Kidney capillary endothelial cell (primary cell): Measurements from ENCODE around the gene OPRL1.
"Not testable (repeated sequence)": the region's sequence is repeated elsewhere in the genome, so short reads cannot be mapped to it uniquely, and the experiment has no call there.

Experiments used
- DNase-seq: peaks from one replicate; pipeline ENCODE4 v3.0.0-alpha.2; 2018; ENCODE audit warnings: low spot score

OPRL1 gene

GRCh38 chr20:64087226-64087825, 7.4 kb downstream of the OPRL1 start:
- not testable (repeated sequence) for DNase-seq

- not testable (repeated sequence) for DNase-seq
Observed at GRCh38 chr20:64088586-64088985, 8.7 kb downstream of the OPRL1 start.

DNA sequence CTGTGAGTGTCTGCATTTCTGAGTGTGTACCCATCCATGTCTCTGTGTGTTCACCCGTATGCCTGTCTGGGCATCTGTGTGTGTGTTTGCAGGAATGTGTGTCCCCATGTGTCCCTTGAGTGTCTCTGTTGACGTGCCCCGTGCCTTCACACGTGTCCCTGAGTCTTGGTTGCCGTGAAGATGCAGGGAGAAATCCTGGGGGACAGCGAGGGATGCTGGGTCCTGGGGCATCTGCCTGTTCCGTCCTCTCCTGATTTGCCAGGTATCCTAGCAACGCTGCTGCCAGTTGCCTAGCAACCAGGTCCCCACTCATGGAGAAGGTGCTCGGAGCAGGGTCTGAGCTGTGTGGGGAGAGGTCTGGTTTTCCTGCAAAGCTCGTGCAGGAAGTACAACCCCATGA, 10.3 kb downstream of the OPRL1 start:
- DNase-seq, result no peak

DNA sequence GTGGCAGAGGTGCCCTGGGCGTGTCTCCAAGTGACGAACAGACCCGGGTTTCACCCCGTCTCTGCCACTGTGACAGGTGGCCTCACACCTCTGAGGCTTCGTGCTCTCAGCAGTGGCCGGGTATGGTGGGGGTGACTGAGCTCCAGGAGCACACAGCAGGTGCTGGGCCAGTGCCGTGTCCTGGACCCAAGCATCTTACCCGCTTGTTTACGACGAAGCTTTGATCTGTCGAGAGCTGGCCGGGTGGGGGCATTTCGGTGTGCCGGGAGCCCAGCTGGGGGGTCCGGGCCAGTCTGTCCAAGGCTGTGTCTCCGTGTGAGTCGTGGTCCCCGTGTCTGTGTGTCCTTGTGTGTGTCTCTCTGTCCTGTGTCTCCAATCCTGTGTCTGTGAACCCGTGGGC, 11.5 kb downstream of the OPRL1 start:
- DNase-seq, result no peak

DNA sequence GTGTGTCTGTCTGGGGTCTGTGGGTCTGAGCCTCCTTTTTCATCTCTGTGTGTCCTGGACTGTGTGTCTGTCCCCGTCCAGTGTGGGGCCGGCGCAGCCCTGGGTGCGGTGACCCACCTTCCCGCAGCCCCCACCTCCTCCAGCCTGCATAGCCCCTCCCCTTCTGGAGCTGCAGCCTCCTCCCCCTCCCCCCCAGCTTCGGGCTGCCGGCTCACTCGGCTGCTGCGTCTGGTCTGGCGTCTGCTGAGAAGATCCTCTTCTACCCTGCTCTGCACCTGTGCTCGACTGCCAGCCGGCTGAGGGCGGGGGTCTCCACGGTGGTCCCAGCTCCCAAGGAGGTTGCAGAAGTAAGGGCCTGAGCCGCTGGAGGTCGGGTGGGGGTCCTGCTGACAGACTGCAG, 11.9 kb downstream of the OPRL1 start:
- no peak for DNase-seq

- DNase-seq, result no peak
Observed at GRCh38 chr20:64092258-64093012, 12.6 kb downstream of the OPRL1 start.

DNA sequence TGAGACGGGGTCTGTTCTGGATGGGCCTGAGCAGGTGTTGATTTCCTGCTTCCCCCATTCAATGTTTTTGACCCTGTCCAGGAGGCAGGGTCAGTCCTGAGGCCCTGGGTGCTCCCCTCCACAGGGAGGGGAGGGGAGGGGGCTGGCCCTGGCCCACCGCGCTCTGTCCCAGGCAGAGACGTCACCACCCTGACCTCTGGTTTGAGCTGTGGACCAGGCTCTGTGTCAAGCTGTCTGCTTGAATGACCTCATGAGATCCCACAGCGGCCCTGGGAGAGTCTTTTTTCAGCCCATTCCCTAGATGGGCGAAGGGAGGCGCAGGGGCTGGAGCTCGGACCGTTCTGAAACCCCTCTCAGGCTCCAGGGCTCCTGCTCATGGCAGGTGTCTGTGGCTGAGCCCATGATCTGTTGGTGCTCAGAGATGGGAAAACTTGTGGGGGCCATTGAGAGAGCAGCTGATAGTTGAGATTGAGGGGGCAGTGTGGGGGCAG, 13.2 kb downstream of the OPRL1 start:
- no peak for DNase-seq

DNA sequence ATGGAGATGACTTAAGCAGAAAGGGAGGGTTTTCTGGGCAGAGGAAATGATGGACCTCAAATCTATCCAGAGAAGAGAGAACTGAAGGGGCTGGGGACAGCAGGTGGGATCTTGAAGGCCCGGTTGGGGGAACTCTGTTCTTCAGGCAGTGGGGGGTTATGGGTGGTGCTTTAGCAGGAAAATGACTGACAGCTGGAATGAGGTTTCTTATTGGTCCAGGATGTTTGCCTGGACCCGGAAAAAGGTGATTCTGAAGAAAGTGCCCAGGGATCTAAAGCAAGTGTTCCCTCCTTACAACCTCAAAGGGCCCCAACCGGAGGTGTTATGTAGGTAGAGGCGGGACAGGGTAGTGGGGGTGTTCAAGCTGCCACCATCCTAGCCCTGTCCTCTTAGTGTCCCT, 15.6 kb downstream of the OPRL1 start:
- no peak for DNase-seq

GRCh38 chr20:64095927-64096326, 16.0 kb downstream of the OPRL1 start:
- no peak for DNase-seq

- DNase-seq, result no peak
Observed at GRCh38 chr20:64096535-64096934, 16.7 kb downstream of the OPRL1 start.

DNA sequence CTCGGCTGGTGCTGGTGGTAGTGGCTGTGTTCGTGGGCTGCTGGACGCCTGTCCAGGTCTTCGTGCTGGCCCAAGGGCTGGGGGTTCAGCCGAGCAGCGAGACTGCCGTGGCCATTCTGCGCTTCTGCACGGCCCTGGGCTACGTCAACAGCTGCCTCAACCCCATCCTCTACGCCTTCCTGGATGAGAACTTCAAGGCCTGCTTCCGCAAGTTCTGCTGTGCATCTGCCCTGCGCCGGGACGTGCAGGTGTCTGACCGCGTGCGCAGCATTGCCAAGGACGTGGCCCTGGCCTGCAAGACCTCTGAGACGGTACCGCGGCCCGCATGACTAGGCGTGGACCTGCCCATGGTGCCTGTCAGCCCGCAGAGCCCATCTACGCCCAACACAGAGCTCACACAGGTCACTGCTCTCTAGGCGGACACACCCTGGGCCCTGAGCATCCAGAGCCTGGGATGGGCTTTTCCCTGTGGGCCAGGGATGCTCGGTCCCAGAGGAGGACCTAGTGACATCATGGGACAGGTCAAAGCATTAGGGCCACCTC, 18.7 kb downstream of the OPRL1 start:
- no peak for DNase-seq

- DNase-seq, result no peak
Observed at GRCh38 chr20:64099086-64099786, 19.4 kb downstream of the OPRL1 start.

- no peak for DNase-seq
Observed at GRCh38 chr20:64099880-64100565, 20.1 kb downstream of the OPRL1 start.

- no peak for DNase-seq
Observed at GRCh38 chr20:64100566-64100888, 20.6 kb downstream of the OPRL1 start.

DNA sequence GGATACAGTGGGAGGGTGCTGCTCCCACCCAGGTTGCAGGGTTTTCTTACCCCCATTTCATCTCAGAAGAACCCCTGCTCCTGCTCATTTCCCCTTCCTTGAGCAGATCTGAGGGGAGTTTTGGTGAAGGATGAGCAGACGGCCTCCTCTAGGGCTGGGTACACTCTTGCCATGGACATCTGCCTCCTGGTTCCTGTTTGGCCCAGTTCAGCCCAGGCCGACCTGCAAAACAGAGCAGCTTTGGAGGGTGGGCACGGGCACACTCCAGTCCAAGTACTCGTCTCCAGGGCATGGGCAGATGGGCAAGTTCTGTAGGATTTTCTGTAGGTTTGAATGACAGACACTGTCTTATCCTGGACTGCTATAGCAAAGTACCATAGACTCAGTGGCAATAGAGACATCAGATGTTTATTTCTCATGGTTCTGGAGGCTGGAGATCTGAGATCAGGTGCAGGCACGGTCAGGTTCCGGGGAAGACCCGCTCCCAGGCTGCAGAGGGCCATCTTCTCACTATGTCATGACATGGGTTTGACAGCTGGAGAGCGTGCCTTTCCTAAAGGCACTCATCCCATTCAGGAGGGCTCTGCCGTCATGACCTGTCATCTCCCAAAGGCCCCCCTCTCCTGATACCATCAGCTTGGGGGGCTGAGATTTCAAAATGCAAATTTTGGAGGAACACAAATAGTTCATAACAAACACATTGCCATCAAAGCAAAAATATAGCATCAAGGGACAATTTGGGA, 21.2 kb downstream of the OPRL1 start:
- DNase-seq, result no peak

- DNase-seq, result no peak
Observed at GRCh38 chr20:64101731-64102621, 22.1 kb downstream of the OPRL1 start.

DNA sequence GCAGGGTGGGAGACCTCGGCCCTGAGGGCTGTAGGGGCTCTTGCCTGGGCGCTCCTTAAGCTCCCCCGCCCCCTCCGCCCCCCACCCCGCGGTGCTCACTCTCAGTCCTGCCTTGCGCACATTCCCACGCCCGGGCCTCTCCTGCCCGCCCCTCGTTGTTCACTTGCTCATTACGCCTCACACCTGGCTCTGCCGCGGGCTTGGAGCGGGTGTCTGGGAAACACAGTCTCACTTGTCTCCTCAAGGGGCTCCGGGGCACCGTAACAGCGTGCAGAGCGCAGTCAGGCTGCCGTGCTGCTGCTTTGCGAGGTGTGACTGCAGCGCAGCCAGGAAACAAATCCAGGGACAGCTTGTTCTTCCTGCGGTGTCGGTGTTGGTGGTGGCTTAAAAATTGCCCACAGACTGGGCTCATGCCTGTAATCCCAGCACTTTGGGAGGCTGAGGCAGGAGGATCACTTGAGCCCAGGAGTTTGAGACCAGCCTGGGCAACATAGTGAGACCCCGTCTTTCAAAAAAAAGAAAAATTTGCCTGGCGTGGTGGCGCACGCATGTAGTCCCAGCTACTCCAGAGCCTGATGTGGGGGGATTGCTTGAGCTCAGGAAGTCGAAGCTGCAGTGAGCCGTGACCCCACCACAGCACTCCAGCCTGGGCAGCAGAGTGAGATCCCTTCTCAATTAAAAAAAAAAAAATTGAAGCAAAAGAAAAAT, 22.9 kb downstream of the OPRL1 start:
- no peak for DNase-seq

DNA sequence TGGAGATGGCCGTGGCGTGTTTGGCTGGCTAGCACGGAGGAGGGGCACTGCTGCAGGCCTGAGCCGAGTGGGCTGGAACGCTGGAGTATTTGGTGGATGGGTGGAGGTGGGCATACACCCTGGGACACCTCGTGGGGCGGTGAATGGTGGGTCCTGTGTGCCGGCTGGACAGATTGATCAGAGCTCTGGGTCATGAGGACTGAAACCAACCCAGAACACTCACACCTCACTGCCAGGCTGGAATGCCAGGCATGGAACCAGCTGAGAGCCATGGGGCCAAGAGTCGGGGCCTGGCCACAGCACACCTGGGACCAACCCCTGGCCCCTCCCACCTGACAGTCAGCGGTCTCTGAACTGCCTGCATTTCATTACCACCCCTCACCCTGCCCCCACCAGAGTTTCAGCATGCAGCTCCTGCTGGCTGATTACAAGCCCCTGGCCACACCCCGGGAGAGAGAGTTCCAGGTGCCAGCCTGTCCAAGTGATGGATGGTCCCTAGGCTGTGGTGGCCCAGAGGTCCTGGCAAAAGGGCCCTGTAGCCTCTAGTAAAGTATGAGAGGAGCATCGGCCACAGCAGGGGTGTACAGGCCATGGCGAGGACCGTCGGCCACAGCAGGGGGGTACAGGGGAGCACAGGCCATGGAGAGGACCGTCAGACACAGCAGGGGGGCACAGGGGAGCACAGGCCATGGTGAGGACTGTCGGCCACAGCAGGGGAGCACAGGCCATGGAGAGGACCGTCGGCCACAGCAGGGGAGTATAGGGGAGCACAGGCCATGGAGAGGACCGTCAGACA, 24.2 kb downstream of the OPRL1 start:
- DNase-seq, result no peak
